Measurements from ENCODE around the gene FAM170B.

DNA sequence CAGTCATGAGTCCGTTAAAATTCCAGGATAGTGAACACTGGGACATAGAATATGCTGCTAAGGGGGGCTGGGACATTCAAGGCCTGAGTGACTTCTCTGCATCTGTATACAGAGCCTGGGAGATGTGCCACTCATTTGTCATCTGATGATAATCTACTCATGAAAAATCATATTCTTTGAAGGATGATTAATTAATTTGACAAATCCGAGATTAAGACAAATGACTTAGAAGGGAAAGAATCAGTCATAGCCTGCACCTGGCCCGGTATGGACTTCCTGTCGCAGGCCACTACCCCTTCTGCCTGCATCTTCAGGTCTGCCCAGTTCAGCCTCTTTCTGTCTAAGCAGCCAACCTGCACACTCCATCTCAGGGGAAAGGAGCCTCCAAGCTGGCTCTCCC, 18.8 kb upstream of the FAM170B start:
- TF ChIP-seq, protein P1, sequence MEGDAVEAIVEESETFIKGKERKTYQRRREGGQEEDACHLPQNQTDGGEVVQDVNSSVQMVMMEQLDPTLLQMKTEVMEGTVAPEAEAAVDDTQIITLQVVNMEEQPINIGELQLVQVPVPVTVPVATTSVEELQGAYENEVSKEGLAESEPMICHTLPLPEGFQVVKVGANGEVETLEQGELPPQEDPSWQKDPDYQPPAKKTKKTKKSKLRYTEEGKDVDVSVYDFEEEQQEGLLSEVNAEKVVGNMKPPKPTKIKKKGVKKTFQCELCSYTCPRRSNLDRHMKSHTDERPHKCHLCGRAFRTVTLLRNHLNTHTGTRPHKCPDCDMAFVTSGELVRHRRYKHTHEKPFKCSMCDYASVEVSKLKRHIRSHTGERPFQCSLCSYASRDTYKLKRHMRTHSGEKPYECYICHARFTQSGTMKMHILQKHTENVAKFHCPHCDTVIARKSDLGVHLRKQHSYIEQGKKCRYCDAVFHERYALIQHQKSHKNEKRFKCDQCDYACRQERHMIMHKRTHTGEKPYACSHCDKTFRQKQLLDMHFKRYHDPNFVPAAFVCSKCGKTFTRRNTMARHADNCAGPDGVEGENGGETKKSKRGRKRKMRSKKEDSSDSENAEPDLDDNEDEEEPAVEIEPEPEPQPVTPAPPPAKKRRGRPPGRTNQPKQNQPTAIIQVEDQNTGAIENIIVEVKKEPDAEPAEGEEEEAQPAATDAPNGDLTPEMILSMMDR (conservative IDR thresholded peaks at IDR 0.05; ENCODE audit: low read depth, low read length): no peak
- no peak for TF ChIP-seq EZH2 (IDR thresholded peaks at IDR 0.05; ENCODE audit: low read length, unreplicated experiment)
- no peak for TF ChIP-seq EZH2phosphoT487 (IDR thresholded peaks at IDR 0.05; ENCODE audit: borderline replicate concordance, low read length)

Measured in PC-3 (cell line).